Measurements from ENCODE around the gene ZMYM5.
A peak's percentile ranks its signal among the peaks of the same experiment; 100 is the strongest.
"Not testable (repeated sequence)": the region's sequence is repeated elsewhere in the genome, so short reads cannot be mapped to it uniquely, and the experiment has no call there.

ZMYM5 gene

DNA sequence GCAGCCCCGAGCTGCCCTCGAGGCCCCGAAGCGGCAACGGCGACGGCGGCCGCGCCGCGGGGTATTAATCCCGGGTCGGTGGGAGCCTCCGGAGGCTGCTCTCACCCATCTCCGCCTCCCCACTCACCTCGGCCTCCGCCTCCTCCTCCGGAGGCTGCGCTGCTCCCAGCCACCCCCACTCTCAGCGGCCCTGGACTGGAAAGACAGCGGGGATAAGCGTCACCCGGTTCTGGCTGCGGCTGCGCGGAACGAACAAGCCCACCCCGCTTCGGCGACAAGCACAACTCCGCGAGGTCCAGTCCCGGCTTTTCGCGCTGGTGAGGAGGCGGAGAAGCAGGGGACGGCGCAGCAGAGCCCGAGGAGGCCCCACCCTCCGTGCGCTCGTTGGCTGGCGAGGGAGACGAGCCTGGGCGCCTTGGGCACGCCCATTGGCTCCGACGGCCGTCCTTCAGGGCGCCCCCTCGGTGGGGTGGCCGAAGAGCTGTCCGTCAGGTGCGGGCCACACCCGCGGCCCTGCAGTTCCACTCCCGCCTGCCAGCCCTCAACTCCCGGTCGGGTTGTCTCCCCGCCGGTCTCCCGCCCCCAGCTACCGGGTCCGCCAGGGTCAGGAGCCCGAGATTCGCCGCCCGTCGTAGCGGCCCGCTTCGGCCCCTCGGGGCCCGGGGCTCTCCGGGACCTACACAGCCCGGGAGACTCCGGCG, at the start of gene ZMYM5:
ZMYM5 (minus strand) TSS at position 327 of the 701 bp plus-strand sequence. CDS start 11,469 bp downstream, outside the sequence.
- no peaks in the 10 kb centered on the region for H3K27me3 ChIP-seq (ENCODE audit: insufficient read depth, low read length)
- H3K9ac ChIP-seq (ENCODE audit: low read depth, low read length): peak within 1 kb of the TSS; percentile 89
- peak within 1 kb of the TSS; percentile 92 for H3K4me3 ChIP-seq (ENCODE audit: low read length)
- peak within 1 kb of the TSS; percentile 95 for H3K27ac ChIP-seq (ENCODE audit: low read length)
- H3K9me3 ChIP-seq (ENCODE audit: insufficient read depth, low read depth, low read length): no peaks in the 10 kb centered on the region
- H3K4me1 ChIP-seq (ENCODE audit: insufficient read depth, low read length): peaks cover 12% of the 10 kb centered on the region; the same call in 1 of the 2 replicates
- peaks cover 6% of the 10 kb centered on the region; the same call in 1 of the 2 replicates for H3K36me3 ChIP-seq (ENCODE audit: insufficient read depth, low read depth, low read length)

GRCh38 chr13:19910336-19911072, 47.1 kb upstream of the ZMYM5 start:
- H3K4me1 ChIP-seq (ENCODE audit: insufficient read depth, low read length): no peaks in the 10 kb centered on the region
- no peak overlapping the region for H3K4me3 ChIP-seq (ENCODE audit: low read length)
- no peak overlapping the region for H3K27ac ChIP-seq (ENCODE audit: low read length)
- H3K9me3 ChIP-seq (ENCODE audit: insufficient read depth, low read depth, low read length): no peaks in the 10 kb centered on the region
- H3K27me3 ChIP-seq (ENCODE audit: insufficient read depth, low read length): no peaks in the 10 kb centered on the region
- H3K36me3 ChIP-seq (ENCODE audit: insufficient read depth, low read depth, low read length): no peaks in the 10 kb centered on the region
- no peak overlapping the region for H3K9ac ChIP-seq (ENCODE audit: low read depth, low read length)

DNA sequence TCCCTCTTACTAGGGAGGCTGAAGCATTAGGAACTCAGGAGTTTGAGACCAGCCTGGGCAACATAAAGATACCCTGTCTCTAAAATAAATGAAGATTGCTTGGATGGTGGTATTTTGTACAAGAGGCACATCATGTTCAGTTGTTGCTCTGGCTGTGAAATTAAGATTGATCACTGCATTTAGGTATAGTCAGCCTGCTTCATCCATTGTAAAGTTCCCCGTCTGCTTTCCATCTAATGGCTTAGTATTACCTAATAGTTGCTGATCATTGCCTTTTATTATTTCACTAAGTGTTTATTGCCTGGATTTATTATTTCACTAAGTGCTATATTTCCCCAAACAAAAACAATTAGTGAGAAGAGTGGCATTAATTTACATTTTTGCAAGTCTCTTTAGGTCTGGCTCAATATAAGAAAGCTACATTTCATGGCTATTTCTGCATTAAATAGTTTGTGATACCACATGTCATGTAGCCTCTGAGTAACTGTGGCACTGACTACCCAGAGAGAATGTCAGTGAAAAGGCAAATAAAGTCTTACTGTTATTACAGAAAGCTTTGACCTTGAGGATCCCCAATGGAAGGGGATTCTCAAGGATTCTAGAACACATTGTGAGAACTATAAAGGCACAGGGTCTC, 45.0 kb upstream of the ZMYM5 start:
- Histone ChIP-seq H3K9me3 (ENCODE audit: insufficient read depth, low read depth, low read length) (no peaks in the 10 kb centered on the region), H3K36me3 (ENCODE audit: insufficient read depth, low read depth, low read length) (no peaks in the 10 kb centered on the region), H3K4me1 (ENCODE audit: insufficient read depth, low read length) (no peaks in the 10 kb centered on the region), H3K27ac (ENCODE audit: low read length) (no peak overlapping the region), H3K9ac (ENCODE audit: low read depth, low read length) (no peak overlapping the region), H3K27me3 (ENCODE audit: insufficient read depth, low read length) (no peaks in the 10 kb centered on the region), H3K4me3 (ENCODE audit: low read length) (no peak overlapping the region)

DNA sequence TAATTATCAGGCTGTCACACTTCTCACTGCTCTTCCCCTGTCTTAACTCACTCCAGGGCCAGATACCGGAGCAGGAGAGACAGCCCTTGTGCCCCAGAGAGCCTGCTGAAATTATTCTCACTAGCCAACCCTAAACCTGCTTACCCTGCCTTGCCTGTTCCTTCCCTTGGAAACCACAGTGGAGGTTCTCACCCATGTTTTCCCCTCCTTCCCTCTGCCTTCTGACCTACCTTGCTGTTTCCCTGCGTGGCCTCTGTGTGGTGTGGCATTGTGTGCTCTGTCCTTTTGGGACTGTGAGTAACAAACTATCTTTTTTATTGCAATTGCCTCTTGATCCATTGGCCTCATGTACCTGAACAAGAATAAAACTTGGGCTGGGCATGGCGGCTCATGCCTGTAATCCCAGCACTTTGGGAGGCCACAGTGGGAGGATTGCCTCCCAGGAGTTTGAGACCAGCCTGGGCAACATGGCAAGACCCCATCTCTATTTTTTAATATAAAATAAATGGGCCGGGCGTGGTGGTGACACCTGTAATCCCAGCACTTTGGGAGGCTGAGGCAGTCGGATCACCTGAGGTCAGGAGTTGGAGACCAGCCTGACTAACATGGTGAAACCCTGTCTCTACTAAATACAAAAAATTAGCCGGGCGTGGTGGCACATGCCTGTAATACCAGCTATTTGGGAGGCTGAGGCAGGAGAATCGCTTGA, 42.2 kb upstream of the ZMYM5 start:
- not testable (repeated sequence) for H3K9me3 ChIP-seq (ENCODE audit: insufficient read depth, low read depth, low read length); H3K4me3 ChIP-seq (ENCODE audit: low read length); H3K4me1 ChIP-seq (ENCODE audit: insufficient read depth, low read length); H3K27me3 ChIP-seq (ENCODE audit: insufficient read depth, low read length); H3K27ac ChIP-seq (ENCODE audit: low read length); H3K9ac ChIP-seq (ENCODE audit: low read depth, low read length); H3K36me3 ChIP-seq (ENCODE audit: insufficient read depth, low read depth, low read length)

- no peaks in the 10 kb centered on the region for H3K27me3 ChIP-seq (ENCODE audit: insufficient read depth, low read length)
- H3K4me1 ChIP-seq (ENCODE audit: insufficient read depth, low read length): no peaks in the 10 kb centered on the region
- H3K27ac ChIP-seq (ENCODE audit: low read length): no peak overlapping the region
- H3K9ac ChIP-seq (ENCODE audit: low read depth, low read length): no peak overlapping the region
- H3K36me3 ChIP-seq (ENCODE audit: insufficient read depth, low read depth, low read length): no peaks in the 10 kb centered on the region
- H3K4me3 ChIP-seq (ENCODE audit: low read length): no peak overlapping the region
- no peaks in the 10 kb centered on the region for H3K9me3 ChIP-seq (ENCODE audit: insufficient read depth, low read depth, low read length)
Observed at GRCh38 chr13:19890030-19890429, 26.6 kb upstream of the ZMYM5 start.

DNA sequence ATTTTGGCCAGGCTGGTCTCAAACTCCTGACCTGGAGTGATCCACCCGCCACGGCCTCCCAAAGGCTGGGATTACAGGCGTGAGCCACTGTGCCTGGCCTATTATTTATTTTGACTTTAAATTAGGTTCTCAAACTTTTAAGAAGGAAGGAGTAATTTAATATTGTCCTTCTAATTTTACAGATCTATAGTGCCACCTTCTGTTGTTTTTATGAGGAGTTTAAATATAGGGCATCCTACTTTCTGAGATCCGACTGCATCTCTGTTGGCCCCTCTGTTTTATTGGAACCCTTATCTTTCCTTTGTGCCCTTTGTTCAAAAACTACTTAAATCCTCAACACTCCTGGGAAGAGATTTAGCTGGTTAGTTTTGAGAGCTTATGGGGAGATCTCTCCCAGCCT, 25.4 kb upstream of the ZMYM5 start:
- H3K27ac ChIP-seq (ENCODE audit: low read length): no peak overlapping the region
- no peaks in the 10 kb centered on the region for H3K36me3 ChIP-seq (ENCODE audit: insufficient read depth, low read depth, low read length)
- H3K9ac ChIP-seq (ENCODE audit: low read depth, low read length): no peak overlapping the region
- H3K9me3 ChIP-seq (ENCODE audit: insufficient read depth, low read depth, low read length): no peaks in the 10 kb centered on the region
- H3K4me1 ChIP-seq (ENCODE audit: insufficient read depth, low read length): no peaks in the 10 kb centered on the region
- H3K27me3 ChIP-seq (ENCODE audit: insufficient read depth, low read length): no peaks in the 10 kb centered on the region
- H3K4me3 ChIP-seq (ENCODE audit: low read length): no peak overlapping the region

- Histone ChIP-seq H3K36me3 (ENCODE audit: insufficient read depth, low read depth, low read length) (no peaks in the 10 kb centered on the region), H3K27me3 (ENCODE audit: insufficient read depth, low read length) (no peaks in the 10 kb centered on the region), H3K9me3 (ENCODE audit: insufficient read depth, low read depth, low read length) (no peaks in the 10 kb centered on the region), H3K4me3 (ENCODE audit: low read length) (no peak overlapping the region), H3K4me1 (ENCODE audit: insufficient read depth, low read length) (no peaks in the 10 kb centered on the region), H3K9ac (ENCODE audit: low read depth, low read length) (no peak overlapping the region), H3K27ac (ENCODE audit: low read length) (no peak overlapping the region)
Observed at GRCh38 chr13:19882231-19882630, 18.8 kb upstream of the ZMYM5 start.

- Histone ChIP-seq H3K27ac (ENCODE audit: low read length) (no peak overlapping the region), H3K4me1 (ENCODE audit: insufficient read depth, low read length) (no peaks in the 10 kb centered on the region), H3K9ac (ENCODE audit: low read depth, low read length) (no peak overlapping the region), H3K4me3 (ENCODE audit: low read length) (no peak overlapping the region), H3K27me3 (ENCODE audit: insufficient read depth, low read length) (no peaks in the 10 kb centered on the region), H3K9me3 (ENCODE audit: insufficient read depth, low read depth, low read length) (no peaks in the 10 kb centered on the region), H3K36me3 (ENCODE audit: insufficient read depth, low read depth, low read length) (no peaks in the 10 kb centered on the region)
Observed at GRCh38 chr13:19881641-19882040, 18.2 kb upstream of the ZMYM5 start.

DNA sequence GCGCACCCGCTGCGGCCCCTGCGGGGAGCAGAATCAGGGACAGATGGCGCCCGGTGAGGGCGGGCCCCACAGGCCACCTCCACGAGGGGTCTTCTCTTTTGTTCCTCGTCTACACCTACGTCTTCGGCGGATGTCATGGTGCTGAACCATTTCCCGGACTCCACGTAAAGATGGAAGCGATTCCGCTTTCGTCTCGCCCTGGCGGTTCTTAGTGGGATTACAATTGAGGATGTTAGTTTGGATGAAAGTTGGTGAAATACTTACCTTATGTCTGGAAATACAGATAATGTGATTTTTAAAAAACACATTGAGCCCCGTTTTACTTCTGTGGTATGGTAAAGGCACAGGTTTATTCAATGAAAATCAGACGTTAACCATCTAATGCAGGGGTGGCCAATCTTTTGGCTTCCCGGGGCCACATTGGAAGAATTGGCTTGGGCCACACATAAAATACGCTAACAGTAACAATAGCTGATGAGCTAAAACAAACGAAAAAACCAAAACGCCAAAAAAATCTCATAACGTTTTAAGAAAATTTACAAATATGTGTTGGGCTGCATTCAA, 1.4 kb upstream of the ZMYM5 start:
- Histone ChIP-seq H3K9ac (ENCODE audit: low read depth, low read length) (peak overlapping the region; percentile 89), H3K36me3 (ENCODE audit: insufficient read depth, low read depth, low read length) (no peaks in the 10 kb centered on the region), H3K27me3 (ENCODE audit: insufficient read depth, low read length) (no peaks in the 10 kb centered on the region), H3K27ac (ENCODE audit: low read length) (peak overlapping the region; percentile 95), H3K4me3 (ENCODE audit: low read length) (peak overlapping the region; percentile 92), H3K9me3 (ENCODE audit: insufficient read depth, low read depth, low read length) (no peaks in the 10 kb centered on the region), H3K4me1 (ENCODE audit: insufficient read depth, low read length) (peaks cover 12% of the 10 kb centered on the region; the same call in 1 of the 2 replicates)

DNA sequence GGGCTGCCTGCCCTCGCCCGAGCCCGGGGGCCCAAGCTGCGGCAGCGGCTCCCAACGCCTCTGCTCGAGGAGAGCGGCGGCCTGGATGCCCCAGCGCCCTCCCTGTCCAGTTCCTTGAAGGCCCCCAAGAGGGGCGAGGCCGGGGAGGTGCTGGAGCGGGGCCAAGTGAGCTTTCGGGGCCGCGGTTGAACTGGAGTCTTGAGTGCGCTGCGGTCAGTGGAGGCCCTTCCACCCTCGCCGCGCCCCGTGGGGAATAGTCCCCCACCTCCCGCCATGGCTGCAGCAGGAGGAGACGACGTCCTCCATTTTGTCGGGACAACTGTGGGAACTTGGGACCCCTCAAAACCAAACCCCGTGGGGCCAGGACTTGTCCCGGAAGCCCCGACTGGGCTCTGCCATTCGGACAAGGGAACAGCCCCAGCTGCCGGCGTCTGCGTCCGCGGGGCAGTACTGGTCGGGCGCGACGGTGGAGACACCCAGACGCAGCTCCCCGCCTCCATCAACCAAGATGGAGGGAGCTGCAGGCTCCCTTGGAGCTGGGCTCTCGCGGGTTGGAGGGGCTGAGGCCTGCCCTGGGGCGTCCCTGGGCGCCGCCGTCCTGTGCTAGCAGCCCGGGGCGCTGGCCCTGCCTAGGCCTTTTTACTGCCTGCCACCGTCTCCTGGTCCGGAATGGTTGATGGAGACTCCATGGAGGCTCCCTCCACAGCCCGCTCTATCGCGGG, 736 bp upstream of the ZMYM5 start:
- Histone ChIP-seq H3K4me3 (ENCODE audit: low read length) (peak overlapping the region; percentile 92), H3K27me3 (ENCODE audit: insufficient read depth, low read length) (no peaks in the 10 kb centered on the region), H3K27ac (ENCODE audit: low read length) (peak overlapping the region; percentile 95), H3K36me3 (ENCODE audit: insufficient read depth, low read depth, low read length) (no peaks in the 10 kb centered on the region), H3K9ac (ENCODE audit: low read depth, low read length) (peak overlapping the region; percentile 89), H3K9me3 (ENCODE audit: insufficient read depth, low read depth, low read length) (no peaks in the 10 kb centered on the region), H3K4me1 (ENCODE audit: insufficient read depth, low read length) (peaks cover 12% of the 10 kb centered on the region; the same call in 1 of the 2 replicates)
